ENCODE measurements around the gene TRIM28. TPM values are rescaled to one million over a fixed set of nuclear protein-coding genes. Genes with fewer than 3 reads are reported as not detected.
A peak's percentile ranks its signal among the peaks of the same experiment; 100 is the strongest.

TRIM28 gene
- total and polyA plus RNA-seq, 9 of the 15 experiments (the other 6 are each of a cell fraction or from before 2014, with no cell fraction given) = 12.1 to 797 (median 490) TPM

GRCh38 chr19:58499021-58499927, 44.6 kb upstream of the TRIM28 start (continued):
- peak; percentile 37; the same call in 1 of the 2 replicates for TF ChIP-seq REST (IDR thresholded peaks at IDR 0.05; ENCODE audit: borderline replicate concordance)
- TF ChIP-seq REST (CRISPR knock-in tag; IDR thresholded peaks at IDR 0.05; ENCODE audit: low read depth) = peak; percentile 78; the same call in 1 of the 2 replicates
- TF ChIP-seq FOSL1 (tag; conservative IDR thresholded peaks at IDR 0.05) = no peak
- no peak for TF ChIP-seq DDX20 (tag; IDR thresholded peaks at IDR 0.05; ENCODE audit: low read depth)
- peak; percentile 81 for TF ChIP-seq ELF2 (CRISPR knock-in tag; IDR thresholded peaks at IDR 0.05)
- TF ChIP-seq CHD1 (IDR thresholded peaks at IDR 0.05; ENCODE audit: low read length) = no peak
- no peak for TF ChIP-seq E2F4 (CRISPR knock-in tag; IDR thresholded peaks at IDR 0.05; ENCODE audit: low read depth)
- peak; percentile 68 for TF ChIP-seq ZNF143 (CRISPR knock-in tag; IDR thresholded peaks at IDR 0.05)
- no peak for TF ChIP-seq SMAD2 (IDR thresholded peaks at IDR 0.05; ENCODE audit: low read depth, low read length)
- no peak for TF ChIP-seq E2F5 (CRISPR knock-in tag; IDR thresholded peaks at IDR 0.05)
- peak; percentile 67; the same call in 1 of the 2 replicates for TF ChIP-seq E2F3 (CRISPR knock-in tag; IDR thresholded peaks at IDR 0.05)
- TF ChIP-seq FOXA1 (IDR thresholded peaks at IDR 0.05; ENCODE audit: borderline replicate concordance) = no peak
- TF ChIP-seq POLR2A (conservative IDR thresholded peaks at IDR 0.05) = peak; percentile 83
- no peak for TF ChIP-seq ZNF551 (CRISPR knock-in tag; IDR thresholded peaks at IDR 0.05)
- no peak for TF ChIP-seq DNMT1 (IDR thresholded peaks at IDR 0.05)
- no peak for TF ChIP-seq U2AF2 (optimal IDR thresholded peaks at IDR 0.05; ENCODE audit: low read depth, low read length)
- TF ChIP-seq SOX6 (IDR thresholded peaks at IDR 0.05) = peak; percentile 49; the same call in 1 of the 2 replicates
- peak; percentile 87 for TF ChIP-seq TAF9B (IDR thresholded peaks at IDR 0.05; ENCODE audit: partially characterized antibody)
- peak; percentile 64 for TF ChIP-seq POLR2B (IDR thresholded peaks at IDR 0.05; ENCODE audit: low read depth, partially characterized antibody)
- TF ChIP-seq NRF1 (conservative IDR thresholded peaks at IDR 0.05 in 1 of 2, IDR thresholded peaks at IDR 0.05 in 1 of 2) = peak; percentile 67 to 77

Measured in K562 (cell line).